Esophagus squamous epithelium (tissue), 5 donors: ENCODE measurements around the gene ZMYND11. TPM values are rescaled to one million over a fixed set of nuclear protein-coding genes. Genes with fewer than 3 reads are reported as not detected.

Source experiments
- DNase-seq: peaks from one replicate; lab custom pipeline; 2025; lab: John Stamatoyannopoulos, UW
- H3K27ac ChIP-seq, 4 donors: fragments of 200-600 bp; sonication (generic); one replicate each; pipeline ENCODE4 v1.5.1; 2016 to 2019; ENCODE audit warnings: mild to moderate bottlenecking in 1 of 4
- H3K27me3 ChIP-seq, 4 donors: fragments of 200-600 bp; sonication (generic); 1 replicate in 3 of 4; 2 replicates in 1 of 4; pipeline versions ENCODE4 v1.5.1 to v1.6.0; 2017 to 2021; ENCODE audit warnings: antibody characterized with exemption in 1 of 4
- H3K36me3 ChIP-seq, 3 donors: fragments of 200-600 bp; sonication (generic); one replicate each; pipeline ENCODE4 v1.5.1; 2016 to 2019
- H3K4me1 ChIP-seq, 3 donors: fragments of 200-600 bp; sonication (generic); one replicate each; pipeline ENCODE4 v1.5.1; 2017 to 2019
- H3K4me3 ChIP-seq, 4 donors: fragments of 200-600 bp; sonication (generic); 1 replicate in 3 of 4; 2 replicates in 1 of 4; pipeline ENCODE4 v1.5.1; 2016 to 2019; ENCODE audit warnings: mild to moderate bottlenecking in 2 of 4, moderate library complexity in 1 of 4
- H3K9me3 ChIP-seq, 3 donors: fragments of 200-600 bp; sonication (generic); one replicate each; pipeline ENCODE4 v1.5.1; 2016 to 2019
- POLR2A ChIP-seq, 4 donors: fragments of 450-650 bp; IDR thresholded peaks; one replicate each; pipeline ENCODE4 v1.6.1; 2017; ENCODE audit warnings: antibody characterized with exemption in 4 of 4, mild to moderate bottlenecking in 4 of 4, moderate library complexity in 3 of 4
- WGBS, 2 donors: methylation state at CpG; one replicate each; pipeline ENCODE4 v1.1.5; 2018; 5-methylcytosine and 5-hydroxymethylcytosine counted together
- intact Hi-C: fragments of 100-400 bp; cut with DNase I; formaldehyde crosslinking; loops from one replicate; pipeline ENCODE4 v1.15.0; 2022
- total RNA-seq, 4 donors: library from RNA; depleted of rRNA; stranded (reverse); fragments of >200 nt; gene quantifications; one replicate each; pipeline ENCODE4 v1.1.0, GENCODE V29; 2016
- TF ChIP-seq, protein P1 (sequence below), 6 experiments: fragments of 450-650 bp in 4 of 6; fragments of 200-600 bp in 2 of 6; sonication (generic) in 2 of 6; IDR thresholded peaks; one replicate each; pipeline ENCODE4 v1.5.1; 2016 to 2019; ENCODE audit warnings: antibody characterized with exemption in 6 of 6, mild to moderate bottlenecking in 4 of 6, moderate library complexity in 4 of 6
- donor health status: DM: yes; HTN: yes; CAD: no.

The ZMYND11 gene
- total RNA-seq, 4 donors from 2014 or later: 22.9 to 67.9 (median 32.2) TPM

DNA sequence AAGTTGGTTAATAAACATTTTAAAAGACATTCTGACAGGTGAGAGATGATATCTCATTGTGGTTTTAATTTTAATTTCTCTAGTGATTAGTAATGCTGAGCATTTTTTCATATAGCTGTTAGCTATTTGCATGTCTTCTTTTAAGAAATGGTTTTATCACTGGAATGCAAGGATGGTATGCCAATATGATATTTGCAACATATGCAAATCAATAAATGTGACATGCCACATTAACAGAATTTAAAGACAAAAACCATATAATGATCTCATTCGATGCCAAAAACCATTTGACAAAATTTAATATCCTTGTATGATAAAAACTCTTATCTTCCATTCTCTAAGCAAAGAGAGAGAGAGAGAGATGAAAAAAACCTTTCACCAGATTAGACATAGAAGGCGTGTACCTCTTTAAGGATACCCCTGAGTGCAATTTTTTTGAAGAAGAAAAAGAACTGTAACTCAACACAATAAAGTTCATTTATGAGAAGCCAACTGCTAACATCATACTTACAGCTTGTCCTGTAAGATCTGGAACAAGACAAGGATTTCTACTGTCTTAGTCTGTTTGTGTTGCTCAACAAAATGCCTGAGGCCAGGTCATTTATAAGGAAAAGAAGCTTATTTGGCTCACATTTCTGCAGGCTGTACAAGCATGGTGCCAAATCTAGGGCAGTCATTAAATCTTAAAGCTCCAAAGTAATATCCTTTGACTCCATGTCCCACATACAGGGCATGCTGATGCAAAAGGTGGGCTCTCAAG is 39.7 kb upstream of the ZMYND11 start:
- Histone ChIP-seq H3K4me1 (peaks cover 0 to 18% (median 4%) of the 10 kb centered on the region in 3 donors), H3K27ac (no peak overlapping the region), H3K36me3 (no peaks in the 10 kb centered on the region), H3K9me3 (peaks cover 0 to 24% (median 19%) of the 10 kb centered on the region in 3 donors), H3K27me3 (no peaks in the 10 kb centered on the region), H3K4me3 (no peak overlapping the region)
- 56 to 78% methylated on average over 2 of the region's 2 CpGs for WGBS, 2 donors
- DNase-seq: no peak
- intact Hi-C loops: no loop called here
- TF ChIP-seq, protein P1, sequence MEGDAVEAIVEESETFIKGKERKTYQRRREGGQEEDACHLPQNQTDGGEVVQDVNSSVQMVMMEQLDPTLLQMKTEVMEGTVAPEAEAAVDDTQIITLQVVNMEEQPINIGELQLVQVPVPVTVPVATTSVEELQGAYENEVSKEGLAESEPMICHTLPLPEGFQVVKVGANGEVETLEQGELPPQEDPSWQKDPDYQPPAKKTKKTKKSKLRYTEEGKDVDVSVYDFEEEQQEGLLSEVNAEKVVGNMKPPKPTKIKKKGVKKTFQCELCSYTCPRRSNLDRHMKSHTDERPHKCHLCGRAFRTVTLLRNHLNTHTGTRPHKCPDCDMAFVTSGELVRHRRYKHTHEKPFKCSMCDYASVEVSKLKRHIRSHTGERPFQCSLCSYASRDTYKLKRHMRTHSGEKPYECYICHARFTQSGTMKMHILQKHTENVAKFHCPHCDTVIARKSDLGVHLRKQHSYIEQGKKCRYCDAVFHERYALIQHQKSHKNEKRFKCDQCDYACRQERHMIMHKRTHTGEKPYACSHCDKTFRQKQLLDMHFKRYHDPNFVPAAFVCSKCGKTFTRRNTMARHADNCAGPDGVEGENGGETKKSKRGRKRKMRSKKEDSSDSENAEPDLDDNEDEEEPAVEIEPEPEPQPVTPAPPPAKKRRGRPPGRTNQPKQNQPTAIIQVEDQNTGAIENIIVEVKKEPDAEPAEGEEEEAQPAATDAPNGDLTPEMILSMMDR (IDR thresholded peaks at IDR 0.05): no peak
- TF ChIP-seq POLR2A (IDR thresholded peaks at IDR 0.05): no peak

- TF ChIP-seq POLR2A (IDR thresholded peaks at IDR 0.05): no peak
- TF ChIP-seq, protein P1 (IDR thresholded peaks at IDR 0.05): no peak
- WGBS, 2 donors: 0% methylated on average over 1 of the region's 1 CpG
- H3K27ac ChIP-seq: no peak overlapping the region
- peaks cover 0 to 24% (median 19%) of the 10 kb centered on the region in 3 donors for H3K9me3 ChIP-seq
- intact Hi-C loops: no loop called here
- no peaks in the 10 kb centered on the region for H3K27me3 ChIP-seq
- no peaks in the 10 kb centered on the region for H3K36me3 ChIP-seq
- no peak overlapping the region for H3K4me3 ChIP-seq
- H3K4me1 ChIP-seq: peaks cover 0 to 17% (median 4%) of the 10 kb centered on the region in 3 donors
- DNase-seq: no peak
Measured at GRCh38 chr10:96466-96865, 38.8 kb upstream of the ZMYND11 start.

DNA sequence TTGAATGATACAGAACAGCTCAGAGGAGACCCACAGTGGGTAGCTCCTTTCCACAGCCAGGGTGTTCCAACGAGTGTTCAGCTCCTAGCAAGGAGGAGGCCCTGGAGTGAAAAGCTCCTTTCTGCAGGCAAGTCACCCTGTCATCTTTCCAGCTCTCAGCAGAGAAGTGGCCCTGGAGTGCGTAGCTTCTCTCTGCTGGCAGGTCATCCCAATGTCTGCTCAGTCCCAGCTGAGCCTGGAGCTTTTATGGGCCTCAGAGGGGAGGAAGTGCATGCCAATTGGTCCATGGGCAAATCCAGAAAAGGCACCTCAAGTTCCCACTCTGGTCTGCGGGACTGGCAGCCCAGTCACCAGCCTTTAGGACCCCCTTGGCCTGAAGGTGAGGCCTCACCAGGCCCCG is 30.8 kb upstream of the ZMYND11 start:
- Histone ChIP-seq H3K4me1 (no peaks in the 10 kb centered on the region), H3K27ac (no peak overlapping the region), H3K36me3 (no peaks in the 10 kb centered on the region), H3K27me3 (peaks cover 0 to 5% (median 0%) of the 10 kb centered on the region in 4 donors), H3K9me3 (no peaks in the 10 kb centered on the region), H3K4me3 (no peak overlapping the region)
- intact Hi-C loops: no loop called here
- WGBS, 2 donors: 80 to 100% methylated on average over 1 of the region's 4 CpGs
- TF ChIP-seq, protein P1 (IDR thresholded peaks at IDR 0.05): no peak
- no peak for TF ChIP-seq POLR2A (IDR thresholded peaks at IDR 0.05)
- DNase-seq: no peak

DNA sequence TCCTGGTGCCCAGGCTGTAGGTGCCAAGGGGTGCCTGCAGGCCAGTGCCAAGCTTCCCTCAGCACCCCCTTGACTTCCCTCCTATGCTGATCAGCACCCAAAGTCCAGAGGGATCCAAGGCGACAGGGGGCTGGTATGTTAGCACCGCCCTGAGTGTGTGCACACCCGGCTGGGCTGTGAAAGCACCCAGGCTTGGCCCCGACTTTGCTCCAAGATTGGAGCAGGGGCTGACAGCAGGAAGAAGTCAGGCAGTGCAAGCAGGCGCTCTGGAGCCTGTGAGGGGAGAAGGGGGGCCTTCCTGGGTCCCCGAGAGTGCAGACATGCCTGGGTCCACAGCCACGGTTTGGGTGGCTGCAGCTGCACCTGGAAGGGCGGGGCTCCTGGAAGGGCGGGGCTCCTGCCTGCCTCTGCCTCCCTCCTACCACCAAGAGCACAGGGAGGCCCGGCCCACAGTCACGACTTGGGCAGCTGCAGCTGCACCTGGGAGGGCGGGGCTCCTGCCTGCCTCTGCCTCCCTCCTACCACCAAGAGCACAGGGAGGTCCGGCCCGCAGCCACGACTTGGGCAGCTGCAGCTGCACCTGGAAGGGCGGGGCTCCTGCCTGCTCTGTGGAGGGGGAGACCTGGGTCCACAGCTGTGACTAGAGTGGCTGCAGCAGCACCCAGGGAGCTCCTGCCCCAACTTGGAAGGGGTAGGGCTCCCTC is 30.2 kb upstream of the ZMYND11 start:
- H3K4me3 ChIP-seq: no peak overlapping the region
- no peaks in the 10 kb centered on the region for H3K36me3 ChIP-seq
- 100% methylated on average over 1 of the region's 16 CpGs; no CpG with 5 or more reads in 1 of the 2 donors for WGBS, 2 donors
- no peaks in the 10 kb centered on the region for H3K4me1 ChIP-seq
- intact Hi-C loops: no loop called here
- no peak for TF ChIP-seq POLR2A (IDR thresholded peaks at IDR 0.05)
- TF ChIP-seq, protein P1 (IDR thresholded peaks at IDR 0.05): no peak
- H3K9me3 ChIP-seq: no peaks in the 10 kb centered on the region
- no peak for DNase-seq
- H3K27ac ChIP-seq: no peak overlapping the region
- H3K27me3 ChIP-seq: peaks cover 0 to 5% (median 0%) of the 10 kb centered on the region in 4 donors

DNA sequence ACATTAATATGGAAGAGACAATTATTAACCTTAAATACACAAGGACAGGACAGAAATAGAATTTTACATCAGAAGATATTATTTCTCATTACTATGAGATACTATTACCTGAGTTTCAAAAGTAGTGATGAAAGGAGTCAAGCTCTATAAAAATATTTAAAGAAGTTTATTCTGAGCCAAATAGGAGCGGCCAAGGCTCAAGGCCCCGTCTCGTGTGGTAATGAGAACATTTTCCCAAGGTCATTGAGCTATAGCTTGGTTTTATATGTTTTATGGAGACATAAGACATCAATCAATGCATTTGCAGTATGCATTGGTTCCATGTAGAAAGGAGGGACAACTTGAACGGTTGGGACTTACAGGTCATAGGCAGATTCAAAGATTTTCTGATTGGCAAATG is 29.4 kb upstream of the ZMYND11 start:
- H3K4me3 ChIP-seq: no peak overlapping the region
- no peaks in the 10 kb centered on the region for H3K4me1 ChIP-seq
- intact Hi-C loops: no loop called here
- DNase-seq: no peak
- H3K27ac ChIP-seq: no peak overlapping the region
- no peaks in the 10 kb centered on the region for H3K9me3 ChIP-seq
- no peaks in the 10 kb centered on the region for H3K36me3 ChIP-seq
- H3K27me3 ChIP-seq: peaks cover 0 to 5% (median 0%) of the 10 kb centered on the region in 4 donors
- TF ChIP-seq, protein P1 (IDR thresholded peaks at IDR 0.05): no peak
- WGBS, 2 donors: 85 to 86% methylated on average over 4 of the region's 4 CpGs
